ENCODE measurements around the gene KIAA1958. TPM values are rescaled to one million over a fixed set of nuclear protein-coding genes. Genes with fewer than 3 reads are reported as not detected.

KIAA1958 gene
- total RNA-seq, 4 donors from 2014 or later: 13.1 to 17.2 (median 16.7) TPM

GRCh38 chr9:112700085-112700484, 213.5 kb downstream of the KIAA1958 start:
- no peaks in the 10 kb centered on the region for H3K4me1 ChIP-seq

GRCh38 chr9:112703304-112703703, 216.7 kb downstream of the KIAA1958 start:
- no peak for TF ChIP-seq POLR2A (IDR thresholded peaks at IDR 0.05)
- no peak for TF ChIP-seq CTCF (IDR thresholded peaks at IDR 0.05)
- Histone ChIP-seq H3K9me3 (no peaks in the 10 kb centered on the region), H3K36me3 (peaks cover 0 to 10% (median 0%) of the 10 kb centered on the region in 3 donors), H3K4me1 (peaks cover 0 to 4% (median 0%) of the 10 kb centered on the region in 4 donors), H3K27ac (no peak overlapping the region), H3K27me3 (no peaks in the 10 kb centered on the region), H3K4me3 (no peak overlapping the region)
- no peak for DNase-seq

More at GRCh38 chr9:112700085-112700484, 213.5 kb downstream of the KIAA1958 start:
- TF ChIP-seq CTCF (IDR thresholded peaks at IDR 0.05) (no peak), POLR2A (IDR thresholded peaks at IDR 0.05) (no peak)
- DNase-seq: no peak
- Histone ChIP-seq H3K4me3 (no peak overlapping the region), H3K27ac (no peak overlapping the region), H3K9me3 (no peaks in the 10 kb centered on the region), H3K27me3 (no peaks in the 10 kb centered on the region), H3K36me3 (peaks cover 0 to 25% (median 11%) of the 10 kb centered on the region in 3 donors)

GRCh38 chr9:112705768-112706427, 219.3 kb downstream of the KIAA1958 start:
- no peak for DNase-seq
- Histone ChIP-seq H3K4me1 (peaks cover 0 to 4% (median 0%) of the 10 kb centered on the region in 4 donors), H3K9me3 (no peaks in the 10 kb centered on the region), H3K27ac (no peak overlapping the region), H3K4me3 (no peak overlapping the region), H3K27me3 (no peaks in the 10 kb centered on the region), H3K36me3 (peaks cover 0 to 9% (median 0%) of the 10 kb centered on the region in 3 donors)
- TF ChIP-seq CTCF (IDR thresholded peaks at IDR 0.05) (peak in 3 of 6 experiments; percentile 50 to 62 (median 61)), POLR2A (IDR thresholded peaks at IDR 0.05) (no peak)

GRCh38 chr9:112711050-112711689, 224.5 kb downstream of the KIAA1958 start:
- DNase-seq: no peak
- no peak overlapping the region for H3K4me3 ChIP-seq
- H3K27ac ChIP-seq: no peak overlapping the region
- H3K9me3 ChIP-seq: no peaks in the 10 kb centered on the region
- peaks cover 0 to 2% (median 0%) of the 10 kb centered on the region in 4 donors for H3K4me1 ChIP-seq
- TF ChIP-seq POLR2A (IDR thresholded peaks at IDR 0.05): no peak
- TF ChIP-seq CTCF (IDR thresholded peaks at IDR 0.05): peak in 4 of 6 experiments; percentile 14 to 41 (median 30)
- H3K36me3 ChIP-seq: peaks cover 0 to 5% (median 0%) of the 10 kb centered on the region in 3 donors
- H3K27me3 ChIP-seq: no peaks in the 10 kb centered on the region

GRCh38 chr9:112712678-112713077, 226.1 kb downstream of the KIAA1958 start:
- Histone ChIP-seq H3K4me3 (no peak overlapping the region), H3K27me3 (no peaks in the 10 kb centered on the region), H3K27ac (no peak overlapping the region), H3K36me3 (peaks cover 0 to 5% (median 0%) of the 10 kb centered on the region in 3 donors), H3K4me1 (peaks cover 0 to 15% (median 3%) of the 10 kb centered on the region in 4 donors), H3K9me3 (no peaks in the 10 kb centered on the region)
- TF ChIP-seq POLR2A (IDR thresholded peaks at IDR 0.05) (no peak), CTCF (IDR thresholded peaks at IDR 0.05) (no peak)
- no peak for DNase-seq

Measured in Peyer's patch (tissue), 4 donors.